ENCODE results near the gene RIMS3. TPM values are rescaled to one million over a fixed set of nuclear protein-coding genes. Genes with fewer than 3 reads are reported as not detected.
"Not testable (repeated sequence)": the region's sequence is repeated elsewhere in the genome, so short reads cannot be mapped to it uniquely, and the experiment has no call there.

RIMS3 gene
- total RNA-seq, 6 donors from 2014 or later = 2.7 to 9.9 (median 3.5) TPM

DNA sequence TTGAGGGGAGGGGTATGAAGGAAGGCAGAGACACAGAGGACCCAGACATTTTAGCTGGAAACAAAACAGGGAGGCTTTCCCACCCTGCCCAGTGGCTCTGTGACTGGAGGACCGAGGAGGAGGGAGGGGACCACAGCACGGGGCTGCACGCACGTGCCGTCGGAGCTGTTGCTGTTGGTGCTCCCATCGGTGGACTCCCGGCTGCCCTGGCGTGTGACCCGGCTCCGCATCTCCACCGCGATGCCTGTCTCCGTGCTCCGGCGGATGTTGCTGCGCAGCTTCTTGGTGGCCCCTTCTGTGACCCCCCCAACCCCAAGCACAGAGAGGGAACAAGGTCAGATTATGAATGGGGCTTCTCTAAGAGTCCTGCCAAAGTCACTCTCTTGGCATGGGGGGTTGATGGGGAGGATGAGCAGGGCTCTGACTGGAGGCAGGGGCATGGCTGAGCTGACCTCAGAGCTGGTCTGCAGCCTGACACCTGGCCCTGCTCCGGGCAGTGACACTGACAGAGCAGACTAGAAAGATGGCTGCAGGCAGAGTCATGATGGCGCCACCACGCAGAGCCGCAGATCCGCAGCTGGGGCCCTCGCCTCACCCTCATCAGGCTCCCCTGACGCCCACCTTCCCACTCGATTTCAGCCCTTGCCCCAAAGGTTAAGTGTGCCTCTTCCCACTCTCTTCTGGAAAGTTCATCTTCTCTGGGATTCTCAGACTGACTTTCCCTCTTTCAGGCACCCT, 29.6 kb downstream of the RIMS3 start:
- Histone ChIP-seq H3K27me3 (no peaks in the 10 kb centered on the region), H3K36me3 (no peaks in the 10 kb centered on the region), H3K4me1 (no peaks in the 10 kb centered on the region), H3K4me3 (no peak overlapping the region), H3K9me3 (no peaks in the 10 kb centered on the region), H3K27ac (no peak overlapping the region)
- ATAC-seq (ENCODE audit: low FRiP score in 2 of 2) (no peak), DNase-seq (peak in 1 of 2 donors; percentile 69)
- TF ChIP-seq EP300 (IDR thresholded peaks at IDR 0.05) (no peak), POLR2AphosphoS5 (IDR thresholded peaks at IDR 0.05) (no peak), POLR2A (IDR thresholded peaks at IDR 0.05) (no peak)
- TF ChIP-seq, protein P1, sequence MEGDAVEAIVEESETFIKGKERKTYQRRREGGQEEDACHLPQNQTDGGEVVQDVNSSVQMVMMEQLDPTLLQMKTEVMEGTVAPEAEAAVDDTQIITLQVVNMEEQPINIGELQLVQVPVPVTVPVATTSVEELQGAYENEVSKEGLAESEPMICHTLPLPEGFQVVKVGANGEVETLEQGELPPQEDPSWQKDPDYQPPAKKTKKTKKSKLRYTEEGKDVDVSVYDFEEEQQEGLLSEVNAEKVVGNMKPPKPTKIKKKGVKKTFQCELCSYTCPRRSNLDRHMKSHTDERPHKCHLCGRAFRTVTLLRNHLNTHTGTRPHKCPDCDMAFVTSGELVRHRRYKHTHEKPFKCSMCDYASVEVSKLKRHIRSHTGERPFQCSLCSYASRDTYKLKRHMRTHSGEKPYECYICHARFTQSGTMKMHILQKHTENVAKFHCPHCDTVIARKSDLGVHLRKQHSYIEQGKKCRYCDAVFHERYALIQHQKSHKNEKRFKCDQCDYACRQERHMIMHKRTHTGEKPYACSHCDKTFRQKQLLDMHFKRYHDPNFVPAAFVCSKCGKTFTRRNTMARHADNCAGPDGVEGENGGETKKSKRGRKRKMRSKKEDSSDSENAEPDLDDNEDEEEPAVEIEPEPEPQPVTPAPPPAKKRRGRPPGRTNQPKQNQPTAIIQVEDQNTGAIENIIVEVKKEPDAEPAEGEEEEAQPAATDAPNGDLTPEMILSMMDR (IDR thresholded peaks at IDR 0.05) = no peak
- WGBS, 2 donors = 95 to 97% methylated on average over 25 of the region's 25 CpGs

- DNase-seq = no peak
- WGBS, 2 donors = 80 to 87% methylated on average over 6 of the region's 6 CpGs
Observed at GRCh38 chr1:40634901-40635655, 30.4 kb downstream of the RIMS3 start.

GRCh38 chr1:40633931-40634376, 31.5 kb downstream of the RIMS3 start:
- Histone ChIP-seq H3K27me3 (no peaks in the 10 kb centered on the region), H3K27ac (no peak overlapping the region), H3K4me3 (no peak overlapping the region), H3K4me1 (no peaks in the 10 kb centered on the region), H3K36me3 (no peaks in the 10 kb centered on the region), H3K9me3 (no peaks in the 10 kb centered on the region)
- WGBS, 2 donors = 49 to 71% methylated on average over 2 of the region's 2 CpGs
- no peak for ATAC-seq (ENCODE audit: low FRiP score in 2 of 2)
- TF ChIP-seq, protein P1 (IDR thresholded peaks at IDR 0.05) = no peak
- TF ChIP-seq POLR2A (IDR thresholded peaks at IDR 0.05) = no peak
- no peak for TF ChIP-seq EP300 (IDR thresholded peaks at IDR 0.05)
- TF ChIP-seq POLR2AphosphoS5 (IDR thresholded peaks at IDR 0.05) = no peak
- DNase-seq = no peak

More at GRCh38 chr1:40634901-40635655, 30.4 kb downstream of the RIMS3 start:
- ATAC-seq (ENCODE audit: low FRiP score in 2 of 2) = no peak
- no peak for TF ChIP-seq EP300 (IDR thresholded peaks at IDR 0.05)
- no peak for TF ChIP-seq POLR2A (IDR thresholded peaks at IDR 0.05)
- H3K27me3 ChIP-seq = no peaks in the 10 kb centered on the region
- H3K9me3 ChIP-seq = no peaks in the 10 kb centered on the region
- H3K27ac ChIP-seq = no peak overlapping the region
- H3K4me1 ChIP-seq = no peaks in the 10 kb centered on the region
- no peaks in the 10 kb centered on the region for H3K36me3 ChIP-seq
- H3K4me3 ChIP-seq = no peak overlapping the region

DNA sequence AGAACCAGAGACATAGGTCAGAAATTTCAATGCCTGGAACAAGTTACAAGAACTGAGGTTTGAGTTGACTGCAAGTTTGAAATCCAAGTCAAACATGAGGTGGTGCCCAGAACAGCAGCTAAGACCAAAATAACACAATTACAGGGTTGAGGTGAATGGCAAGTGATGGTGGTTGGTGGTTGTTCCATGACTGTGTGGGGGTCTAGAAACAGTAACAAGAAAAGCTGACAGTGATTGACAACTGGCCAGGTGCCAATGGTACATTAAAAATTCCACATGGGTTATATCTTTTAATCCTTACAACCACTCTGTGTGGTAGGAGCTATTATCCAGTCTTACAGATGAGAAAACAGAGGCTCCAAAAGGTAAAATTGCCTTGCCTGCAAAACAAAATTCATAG, 32.0 kb downstream of the RIMS3 start:
- no peaks in the 10 kb centered on the region for H3K9me3 ChIP-seq
- no peaks in the 10 kb centered on the region for H3K4me1 ChIP-seq
- H3K4me3 ChIP-seq = no peak overlapping the region
- TF ChIP-seq EP300 (IDR thresholded peaks at IDR 0.05) (no peak), POLR2AphosphoS5 (IDR thresholded peaks at IDR 0.05) (no peak), POLR2A (IDR thresholded peaks at IDR 0.05) (no peak)
- TF ChIP-seq, protein P1 (IDR thresholded peaks at IDR 0.05) = no peak
- H3K27ac ChIP-seq = no peak overlapping the region
- ATAC-seq (ENCODE audit: low FRiP score in 2 of 2) (no peak), DNase-seq (no peak)
- no peaks in the 10 kb centered on the region for H3K36me3 ChIP-seq
- H3K27me3 ChIP-seq = no peaks in the 10 kb centered on the region

DNA sequence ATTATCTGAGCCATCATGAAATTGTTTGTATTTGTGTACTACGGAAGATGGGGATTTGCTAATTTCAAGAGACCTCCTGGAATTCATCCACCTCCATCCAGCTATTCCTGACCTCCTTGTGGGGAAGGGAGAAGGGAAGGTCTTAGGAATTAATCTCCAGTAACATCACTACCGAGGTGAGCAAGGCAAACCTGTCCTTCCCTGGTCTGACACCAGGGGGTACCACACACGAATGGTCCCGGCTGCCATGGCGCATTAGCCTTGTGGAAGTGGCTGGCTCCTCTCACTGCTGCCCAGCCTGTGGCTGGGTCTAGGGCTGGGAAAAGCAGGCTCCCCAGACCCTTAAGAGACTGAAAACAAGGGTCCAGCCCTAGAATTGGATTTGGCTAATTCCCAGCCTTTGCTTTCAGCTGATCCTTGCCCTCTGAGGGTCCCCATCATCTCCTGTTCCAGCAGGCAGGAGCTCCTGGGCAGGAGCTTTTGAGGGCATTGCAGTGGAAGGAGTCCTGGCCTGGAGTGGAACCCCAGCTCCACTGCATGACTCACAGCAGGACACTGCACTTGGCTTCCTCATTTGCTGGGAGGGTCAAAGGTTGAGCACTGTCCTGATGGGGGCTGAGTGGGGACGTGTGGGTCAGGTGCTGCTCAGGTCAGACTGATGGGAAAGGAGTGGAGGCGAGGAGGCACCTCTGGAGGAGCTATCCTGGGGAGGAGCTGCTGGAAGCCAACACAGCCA, 34.8 kb downstream of the RIMS3 start:
- Histone ChIP-seq H3K36me3 (no peaks in the 10 kb centered on the region), H3K4me1 (no peaks in the 10 kb centered on the region), H3K27me3 (no peaks in the 10 kb centered on the region), H3K4me3 (no peak overlapping the region), H3K9me3 (no peaks in the 10 kb centered on the region), H3K27ac (no peak overlapping the region)
- ATAC-seq (ENCODE audit: low FRiP score in 2 of 2) (no peak), DNase-seq (no peak)
- no peak for TF ChIP-seq EP300 (IDR thresholded peaks at IDR 0.05)
- TF ChIP-seq, protein P1 (IDR thresholded peaks at IDR 0.05) = peak; percentile 27 to 56 (median 44)
- 63 to 80% methylated on average over 6 to 7 of the region's 7 CpGs for WGBS, 2 donors

- not testable (repeated sequence) for H3K9me3 ChIP-seq; H3K27me3 ChIP-seq; ATAC-seq (ENCODE audit: low FRiP score in 2 of 2); H3K4me3 ChIP-seq; H3K4me1 ChIP-seq; H3K27ac ChIP-seq; H3K36me3 ChIP-seq; DNase-seq
- WGBS, 2 donors = 72 to 74% methylated on average over 4 of the region's 4 CpGs
Observed at GRCh38 chr1:40629546-40629945, 35.9 kb downstream of the RIMS3 start.
